B cell (primary cell): Measurements from ENCODE around the gene DNASE1L3.

ENCODE experiments used
- CTCF ChIP-seq: fragments of 200-600 bp; IDR thresholded peaks from one replicate; pipeline ENCODE4 v1.8.0; 2022; ENCODE audit warnings: antibody characterized with exemption, mild to moderate bottlenecking
- EZH2 ChIP-seq: IDR thresholded peaks from 2 replicates; pipeline ENCODE4 v1.6.1; 2012; ENCODE audit warnings: borderline replicate concordance, low read depth, mild to moderate bottlenecking, moderate library complexity, low read length; ENCODE audit not compliant: insufficient read depth, poor library complexity, severe bottlenecking

GRCh38 chr3:58198362-58198761 is 12.4 kb downstream of the DNASE1L3 start:
- TF ChIP-seq CTCF (no peak), EZH2 (no peak)
